Fibroblast of skin of back (primary cell): ENCODE results near the gene GPX3.
A peak's percentile ranks its signal among the peaks of the same experiment; 100 is the strongest.

Experiments used
- DNase-seq: peaks from one replicate; pipeline ENCODE4 v3.0.0-alpha.2; 2013

GPX3 gene

DNA sequence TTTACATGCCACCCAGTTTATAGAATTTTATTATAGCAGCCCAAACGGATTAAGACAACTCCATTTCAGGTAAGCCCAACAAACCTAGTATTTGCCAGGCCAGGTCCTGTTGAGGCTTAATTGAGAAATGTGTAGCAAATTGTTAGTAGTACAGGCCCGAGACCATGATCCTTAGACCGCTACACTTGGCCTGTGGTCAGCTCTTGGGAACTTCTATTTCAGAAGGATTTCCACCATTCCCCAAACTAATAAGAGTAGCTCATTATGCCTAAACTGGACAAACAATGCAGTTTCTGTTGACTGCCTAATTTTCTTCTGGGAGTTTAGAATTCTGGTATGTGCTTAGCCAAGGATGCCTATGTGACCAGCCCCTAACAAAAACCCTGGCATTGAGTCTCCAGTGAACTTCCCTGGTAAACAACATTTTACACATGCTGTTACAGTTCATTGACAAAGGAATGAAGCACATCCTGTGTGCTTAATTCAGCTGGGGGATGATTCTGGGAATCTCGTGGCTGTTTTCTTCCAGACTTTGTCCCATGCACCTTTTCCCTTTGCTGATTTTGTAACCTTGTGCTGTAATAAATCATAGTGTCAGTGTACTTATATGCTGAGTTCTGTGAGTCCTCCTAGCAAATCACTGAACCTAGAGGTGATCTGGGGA lies 5.6 kb upstream of the GPX3 start:
- DNase-seq, result no peak

DNA sequence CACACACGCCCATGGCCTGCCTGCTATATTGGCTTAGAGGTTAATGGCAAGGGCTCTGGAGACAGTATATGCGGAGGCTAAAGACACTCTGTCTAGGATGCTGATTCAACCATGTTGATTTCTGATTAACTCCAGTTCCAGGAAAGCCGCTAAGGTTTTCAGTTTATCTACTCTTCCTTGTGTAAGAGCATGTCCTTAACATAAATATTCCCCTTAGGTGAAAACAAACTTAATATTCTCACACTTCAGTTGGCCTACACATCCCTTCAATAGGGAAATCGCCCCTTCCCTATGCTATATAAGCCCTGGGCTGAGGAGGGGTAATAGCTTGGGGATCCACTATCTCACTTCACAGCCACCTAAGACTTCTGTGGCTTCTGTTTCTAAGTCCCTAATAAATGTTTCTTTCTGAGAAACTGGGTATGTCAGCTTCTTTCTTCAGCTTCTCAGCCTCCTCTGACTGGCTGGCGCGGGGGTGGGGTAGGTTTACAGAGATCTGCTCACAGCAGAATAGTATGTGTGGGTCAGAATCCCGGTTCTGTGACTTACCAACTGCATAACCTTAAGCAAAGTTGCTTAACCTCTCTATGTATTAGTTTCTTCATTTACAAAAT lies 4.3 kb upstream of the GPX3 start:
- DNase-seq, result no peak

DNA sequence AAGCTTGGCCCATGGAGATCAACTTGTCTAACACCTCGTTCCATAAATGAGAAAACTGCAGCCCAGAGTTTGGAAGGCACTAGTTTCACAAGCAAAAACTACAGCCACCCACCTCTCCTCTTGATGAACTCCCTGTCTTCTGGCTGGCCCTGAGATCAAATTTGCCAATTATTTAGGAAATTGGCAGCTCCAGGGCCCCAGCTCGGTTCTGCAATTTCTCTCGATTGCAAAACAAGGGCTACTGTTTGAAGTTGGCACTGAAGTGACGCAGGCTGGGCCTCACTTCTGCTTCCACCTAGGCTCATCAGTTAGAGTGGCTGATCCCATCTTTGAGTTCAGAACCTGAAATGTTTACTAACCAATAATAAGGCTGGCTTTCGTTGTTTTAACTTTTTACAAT lies 3.7 kb upstream of the GPX3 start:
- DNase-seq, result no peak

DNA sequence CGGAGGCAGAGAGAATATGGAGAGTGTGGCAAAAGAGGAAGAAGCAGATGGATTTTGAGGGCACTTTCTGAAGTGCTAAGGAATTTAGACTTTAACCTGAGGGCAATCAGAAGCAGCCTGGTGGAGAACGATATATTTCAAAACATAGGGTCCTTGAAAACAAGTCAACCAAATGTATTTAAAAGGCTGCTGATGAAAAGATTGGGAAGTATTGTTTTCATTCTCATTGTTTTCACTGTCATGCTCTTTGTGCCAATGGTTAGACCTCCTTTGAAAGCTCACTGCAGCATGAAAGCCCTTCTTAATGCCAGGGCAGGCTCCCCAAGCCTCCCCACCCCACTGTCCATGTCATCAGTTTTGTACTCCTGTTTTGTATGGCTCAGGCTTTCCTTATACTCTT lies 2.5 kb upstream of the GPX3 start:
- DNase-seq, result no peak

DNA sequence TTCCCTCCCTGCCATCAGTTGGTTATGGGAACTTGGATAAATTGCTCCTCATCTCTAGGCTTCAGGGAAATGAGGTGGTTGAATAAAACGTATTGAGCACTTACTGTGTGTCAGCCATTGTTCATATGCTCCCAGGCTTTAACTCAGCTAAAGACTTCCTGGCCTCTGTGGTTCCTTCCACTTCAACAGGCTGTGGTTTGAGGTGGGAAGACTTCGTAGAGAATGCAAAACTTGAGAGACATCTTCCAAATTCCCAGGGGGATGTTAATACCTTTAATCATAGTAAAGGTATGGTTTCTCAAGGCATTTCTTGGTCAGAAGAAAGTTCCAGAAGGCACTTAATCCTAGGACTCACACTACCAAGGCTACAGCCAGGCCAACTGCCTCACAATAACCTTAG lies 1.5 kb upstream of the GPX3 start:
- DNase-seq, result no peak

DNA sequence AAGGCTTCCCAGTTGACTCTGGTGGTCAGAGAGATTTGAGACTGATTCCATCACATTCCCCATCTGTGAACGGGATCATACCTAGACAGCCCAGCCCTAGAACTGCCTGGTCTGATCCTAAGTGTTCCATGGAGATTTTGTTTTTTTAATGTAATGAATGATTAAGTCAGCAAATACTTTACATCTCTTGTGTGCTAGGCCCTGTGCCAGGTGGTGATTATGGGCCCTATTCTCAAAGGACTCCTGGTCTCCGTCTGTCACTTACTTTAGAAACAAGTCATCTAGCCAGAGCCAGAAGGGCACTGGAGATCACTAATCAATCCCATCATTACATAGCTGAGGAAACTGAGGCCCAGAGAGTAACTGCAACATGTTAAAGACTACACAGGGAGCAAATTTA lies 1.1 kb upstream of the GPX3 start:
- peak; percentile 57 for DNase-seq

DNA sequence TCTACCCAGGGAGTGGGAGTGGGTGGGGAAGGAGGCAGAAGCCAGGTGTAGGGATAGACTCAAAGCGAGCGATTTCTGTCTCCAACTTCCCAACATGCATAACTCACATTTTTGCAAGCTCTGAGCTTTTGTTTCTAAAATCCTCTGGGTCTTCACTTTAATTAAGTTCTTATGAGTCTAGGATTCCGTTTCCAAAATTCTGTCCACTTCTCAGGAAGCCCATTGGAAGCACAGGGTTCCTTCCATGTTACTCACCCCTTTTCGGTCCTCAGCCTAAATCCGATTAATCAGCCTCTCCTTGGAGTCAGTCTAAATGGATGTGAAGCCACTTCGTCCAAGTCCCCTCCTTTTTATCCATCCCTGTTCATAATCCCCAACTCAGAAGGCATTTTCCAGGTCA lies 1.4 kb downstream of the GPX3 start:
- no peak for DNase-seq

DNA sequence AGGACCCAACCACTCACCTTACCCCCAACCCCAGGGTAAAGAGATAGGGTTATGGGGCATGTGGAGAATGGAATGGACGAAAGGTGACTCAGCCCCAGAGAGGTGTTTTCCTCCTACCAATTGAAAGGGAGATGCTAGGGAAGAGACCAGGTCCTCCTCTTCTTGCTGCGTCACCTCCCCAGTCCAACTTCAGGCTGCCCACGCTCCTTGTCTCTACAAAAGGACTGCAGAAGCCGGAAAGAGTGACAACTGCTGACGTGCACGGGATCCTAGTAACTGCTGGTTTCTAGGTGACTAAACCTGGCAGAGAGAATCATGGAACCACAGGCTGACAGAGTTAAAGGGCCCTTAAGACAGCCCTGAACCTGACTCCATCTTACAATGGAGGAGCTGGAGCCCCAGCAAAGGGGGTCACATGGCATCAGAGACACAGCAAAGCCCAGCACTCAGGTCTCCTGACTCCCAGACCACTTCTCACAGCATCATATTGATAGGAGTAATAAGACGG lies 2.2 kb downstream of the GPX3 start:
- no peak for DNase-seq

DNA sequence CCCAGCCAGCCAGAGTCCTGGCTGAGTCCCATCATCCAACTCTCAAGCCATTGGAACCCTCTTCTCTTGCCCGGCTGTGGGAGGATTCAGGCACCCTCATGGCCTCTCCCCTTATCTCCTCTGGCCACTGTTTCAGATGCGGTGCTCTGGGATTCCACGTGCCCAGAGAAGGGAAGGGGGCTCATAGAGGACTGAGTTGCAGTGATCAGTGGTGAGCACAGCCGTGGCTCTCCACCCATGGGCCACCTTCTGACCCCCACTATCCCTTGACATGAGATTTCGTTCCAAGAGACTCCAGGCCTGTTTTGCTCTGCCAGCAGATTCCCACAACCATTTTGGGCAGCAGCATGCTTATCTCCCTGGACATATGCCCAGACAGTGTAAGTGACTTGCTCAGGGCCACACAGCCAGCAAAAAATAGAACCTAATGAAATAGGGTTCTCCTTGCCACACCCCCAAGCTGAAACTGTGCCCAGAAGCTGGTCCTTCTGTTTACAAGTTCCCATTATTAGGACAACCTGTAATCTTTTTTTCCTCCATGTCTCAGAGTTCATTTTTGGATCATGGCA lies 2.7 kb downstream of the GPX3 start:
- no peak for DNase-seq

DNA sequence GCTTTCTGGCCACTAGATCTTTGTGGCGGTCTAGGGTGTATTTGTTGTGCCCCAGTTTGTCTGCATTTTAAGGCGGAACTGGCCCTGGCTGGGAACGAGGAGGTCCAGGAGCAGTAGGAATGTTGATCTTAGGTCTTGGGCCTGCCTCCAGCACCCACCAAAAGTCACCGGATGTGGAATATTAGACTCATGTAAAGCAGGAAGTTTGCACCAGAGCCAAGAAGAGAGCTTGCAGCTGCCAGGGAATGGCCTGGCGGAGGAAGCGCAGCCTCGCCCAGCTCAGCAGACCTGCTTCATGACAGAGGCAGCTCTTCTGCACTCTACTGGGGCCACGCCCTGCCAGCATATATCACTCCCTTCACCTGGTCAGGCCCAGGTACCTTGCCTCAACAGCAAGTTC lies 3.3 kb downstream of the GPX3 start:
- DNase-seq, result no peak

DNA sequence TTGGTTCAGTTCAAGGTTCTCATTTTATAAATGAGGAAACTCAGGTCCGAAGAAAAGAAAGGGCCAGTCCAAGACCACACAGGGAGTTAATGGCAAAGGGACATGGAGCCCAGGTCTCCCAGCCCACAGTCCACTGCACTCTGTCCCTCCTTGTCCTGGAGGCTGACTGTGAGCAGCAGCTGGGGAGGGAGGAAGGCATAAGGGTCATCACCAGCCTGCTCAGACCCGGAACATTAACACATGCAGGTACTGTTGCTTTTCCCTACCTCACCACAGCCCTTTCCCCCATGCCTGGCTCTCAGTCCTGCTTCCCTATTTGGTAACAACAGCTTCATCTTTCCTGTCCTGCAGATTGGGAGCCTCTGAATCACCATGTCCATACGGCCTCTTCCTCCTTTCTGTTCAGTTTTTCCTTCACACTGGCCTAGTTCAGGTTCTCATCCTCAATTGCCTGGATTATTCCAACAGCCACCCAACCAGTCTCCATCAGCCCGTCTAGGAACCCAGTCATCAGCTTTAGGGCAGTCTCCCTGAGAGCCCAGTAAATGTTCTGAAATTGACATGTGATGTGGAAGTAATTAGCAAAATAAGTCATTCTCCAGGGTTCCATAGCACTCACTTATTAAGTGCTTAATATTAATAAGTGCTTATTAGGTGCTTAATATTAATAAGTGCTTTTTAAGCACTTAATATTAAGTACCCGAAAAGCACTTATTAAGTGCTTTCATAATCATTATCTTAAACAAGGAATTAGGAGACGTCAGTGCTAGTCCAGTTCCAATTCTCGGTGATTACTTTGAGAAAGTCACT lies 4.3 kb downstream of the GPX3 start:
- DNase-seq, result no peak

DNA sequence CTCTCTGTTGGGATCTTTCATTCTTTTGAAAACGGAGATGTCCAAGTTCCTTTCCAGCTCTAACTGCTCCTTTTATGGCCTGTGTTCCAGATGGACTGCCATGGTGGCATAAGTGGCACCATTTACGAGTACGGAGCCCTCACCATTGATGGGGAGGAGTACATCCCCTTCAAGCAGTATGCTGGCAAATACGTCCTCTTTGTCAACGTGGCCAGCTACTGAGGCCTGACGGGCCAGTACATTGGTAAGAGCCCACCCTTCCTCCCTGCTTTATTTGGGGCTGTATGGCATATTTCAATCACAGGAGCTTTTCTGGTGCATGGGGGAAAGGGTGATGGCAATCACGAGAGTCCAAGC lies 4.8 kb downstream of the GPX3 start:
- no peak for DNase-seq

DNA sequence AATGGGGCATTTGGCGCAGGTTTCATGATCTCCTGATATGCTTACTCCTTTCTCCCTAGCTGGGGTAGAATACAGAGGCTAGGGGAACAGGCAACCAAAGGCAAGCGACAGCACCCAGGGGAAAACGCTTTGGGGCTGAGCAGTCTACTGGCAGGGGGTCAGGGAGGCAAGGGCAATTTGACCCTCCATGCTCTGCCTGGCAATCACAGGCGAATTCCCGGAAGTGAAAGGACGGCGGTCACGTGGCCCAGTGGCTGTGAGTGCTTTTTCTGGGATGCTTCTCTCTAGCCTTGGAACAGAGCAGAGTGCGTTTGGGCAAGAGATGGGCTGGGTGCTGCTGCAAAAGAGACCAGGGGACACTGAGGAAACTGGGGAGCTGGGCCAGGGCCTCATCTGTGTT lies 5.7 kb downstream of the GPX3 start:
- DNase-seq, result no peak

DNA sequence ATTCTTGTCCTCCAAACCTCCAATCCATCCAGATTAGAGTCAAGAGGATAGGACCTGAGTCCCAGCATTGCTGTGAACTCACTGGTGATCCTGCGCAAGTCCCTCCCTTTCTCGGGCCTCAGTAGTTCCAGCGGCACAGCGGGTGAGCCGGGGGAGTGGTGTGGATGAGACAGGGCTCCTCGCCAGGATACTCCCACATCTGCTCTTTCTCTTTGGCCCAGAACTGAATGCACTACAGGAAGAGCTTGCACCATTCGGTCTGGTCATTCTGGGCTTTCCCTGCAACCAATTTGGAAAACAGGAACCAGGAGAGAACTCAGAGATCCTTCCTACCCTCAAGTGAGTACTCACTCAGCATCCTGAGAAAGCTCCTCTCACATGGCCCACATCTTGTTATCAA lies 6.3 kb downstream of the GPX3 start:
- no peak for DNase-seq

DNA sequence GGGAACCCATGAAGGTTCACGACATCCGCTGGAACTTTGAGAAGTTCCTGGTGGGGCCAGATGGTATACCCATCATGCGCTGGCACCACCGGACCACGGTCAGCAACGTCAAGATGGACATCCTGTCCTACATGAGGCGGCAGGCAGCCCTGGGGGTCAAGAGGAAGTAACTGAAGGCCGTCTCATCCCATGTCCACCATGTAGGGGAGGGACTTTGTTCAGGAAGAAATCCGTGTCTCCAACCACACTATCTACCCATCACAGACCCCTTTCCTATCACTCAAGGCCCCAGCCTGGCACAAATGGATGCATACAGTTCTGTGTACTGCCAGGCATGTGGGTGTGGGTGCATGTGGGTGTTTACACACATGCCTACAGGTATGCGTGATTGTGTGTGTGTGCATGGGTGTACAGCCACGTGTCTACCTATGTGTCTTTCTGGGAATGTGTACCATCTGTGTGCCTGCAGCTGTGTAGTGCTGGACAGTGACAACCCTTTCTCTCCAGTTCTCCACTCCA lies 7.6 kb downstream of the GPX3 start:
- DNase-seq, result no peak

DNA sequence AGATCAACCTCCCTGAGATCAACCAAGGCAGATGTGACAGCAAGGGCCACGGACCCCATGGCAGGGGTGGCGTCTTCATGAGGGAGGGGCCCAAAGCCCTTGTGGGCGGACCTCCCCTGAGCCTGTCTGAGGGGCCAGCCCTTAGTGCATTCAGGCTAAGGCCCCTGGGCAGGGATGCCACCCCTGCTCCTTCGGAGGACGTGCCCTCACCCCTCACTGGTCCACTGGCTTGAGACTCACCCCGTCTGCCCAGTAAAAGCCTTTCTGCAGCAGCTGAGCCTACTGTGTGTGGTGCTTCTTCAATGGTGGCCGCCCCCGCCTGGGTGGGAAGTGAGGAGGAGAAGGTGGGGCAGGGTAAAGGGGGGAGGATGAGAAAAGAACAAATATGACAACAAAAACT lies 8.3 kb downstream of the GPX3 start:
- DNase-seq, result no peak

DNA sequence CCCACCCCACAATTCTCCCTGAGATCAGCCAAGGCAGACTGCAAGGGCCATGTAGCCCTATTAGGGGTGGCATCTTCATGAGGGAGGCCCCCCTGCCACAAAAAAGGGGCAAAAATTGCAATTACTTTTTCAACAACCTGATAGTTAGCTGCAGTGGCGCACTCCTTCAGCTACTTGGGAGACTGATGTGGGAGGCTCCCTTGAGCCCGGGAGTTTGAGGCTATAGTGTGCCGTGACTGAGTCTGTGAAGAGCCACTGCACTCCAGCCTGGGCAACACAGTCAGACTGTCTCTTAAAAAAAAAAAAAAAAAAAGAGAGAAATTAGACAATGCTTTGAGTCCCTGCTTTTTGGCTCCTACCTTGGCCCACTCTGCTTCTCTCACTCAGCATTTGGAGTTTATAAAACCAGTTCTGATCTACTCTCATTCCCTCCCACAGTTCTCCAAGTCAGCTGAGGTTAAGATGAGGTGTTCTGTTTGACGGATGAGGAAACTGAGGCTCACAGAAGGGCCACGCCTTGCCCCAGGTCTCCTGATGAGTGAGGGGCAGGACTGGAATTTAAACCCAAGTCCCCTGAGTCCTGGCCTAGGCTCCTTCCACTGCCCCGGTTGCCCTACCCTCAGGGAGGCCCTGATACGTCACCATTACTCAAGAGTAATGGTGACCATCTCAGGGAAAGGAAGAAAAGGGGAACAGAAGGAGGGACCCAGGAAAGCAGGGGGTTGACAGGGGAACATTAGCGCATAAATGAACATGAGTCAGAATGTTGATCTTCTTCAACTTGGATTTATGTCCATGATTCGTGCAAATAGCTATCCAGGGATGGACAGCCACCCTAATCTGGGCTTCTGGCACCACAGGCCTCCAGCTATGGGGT lies 9.0 kb downstream of the GPX3 start:
- DNase-seq, result no peak

DNA sequence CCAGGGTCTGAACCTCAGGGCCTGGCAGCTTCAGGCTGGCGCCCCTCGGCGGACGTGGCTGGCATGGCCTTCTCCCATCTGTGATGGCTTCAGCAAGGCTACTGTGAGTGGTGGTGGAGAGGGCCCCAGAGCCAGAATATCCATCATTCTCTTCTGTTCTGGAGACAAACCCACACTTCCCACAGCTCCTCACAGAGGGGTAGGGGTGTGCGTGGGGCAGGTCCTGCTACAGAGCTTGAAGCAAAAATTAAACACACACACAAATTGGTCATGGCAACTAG lies 9.6 kb downstream of the GPX3 start:
- no peak for DNase-seq

DNA sequence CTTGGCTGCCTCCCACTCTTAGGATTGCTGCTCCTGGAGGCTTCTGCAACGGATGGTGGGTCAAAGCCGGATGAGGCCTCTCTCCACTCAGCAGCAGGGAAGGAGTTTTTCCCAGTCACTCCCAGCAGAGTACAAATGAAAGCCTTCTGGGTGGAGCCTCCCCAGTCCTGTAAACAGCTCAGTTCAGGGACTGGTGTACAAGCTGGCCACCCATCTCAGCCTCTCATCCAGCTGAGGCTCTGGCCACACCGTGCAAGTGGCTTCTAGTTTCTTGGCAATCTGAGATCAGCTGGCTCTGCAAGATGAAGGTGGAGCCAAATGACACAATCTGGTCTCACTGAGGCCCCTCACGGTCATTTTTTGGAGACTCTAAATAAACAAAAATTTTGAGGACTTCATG lies 10.0 kb downstream of the GPX3 start:
- DNase-seq, result no peak

DNA sequence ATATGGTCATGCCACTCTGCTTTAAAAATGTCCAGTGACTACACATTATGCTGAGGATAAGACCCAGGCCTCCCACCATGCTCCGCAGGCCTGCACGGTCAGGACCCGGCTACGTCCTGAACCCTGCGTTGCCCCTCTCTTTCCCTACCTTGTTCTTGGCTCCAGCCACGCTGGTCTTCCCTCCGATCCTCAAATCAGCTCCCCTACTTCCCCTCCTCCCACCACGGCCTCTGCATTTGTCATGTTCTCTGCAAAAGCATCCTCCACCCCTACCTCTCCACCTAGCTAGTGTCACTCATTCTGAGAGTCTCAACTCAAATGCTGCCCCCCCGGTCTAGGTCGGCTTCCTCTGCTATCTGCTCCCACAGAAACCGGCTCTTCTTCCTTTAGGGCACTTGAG lies 11.2 kb downstream of the GPX3 start:
- no peak for DNase-seq

DNA sequence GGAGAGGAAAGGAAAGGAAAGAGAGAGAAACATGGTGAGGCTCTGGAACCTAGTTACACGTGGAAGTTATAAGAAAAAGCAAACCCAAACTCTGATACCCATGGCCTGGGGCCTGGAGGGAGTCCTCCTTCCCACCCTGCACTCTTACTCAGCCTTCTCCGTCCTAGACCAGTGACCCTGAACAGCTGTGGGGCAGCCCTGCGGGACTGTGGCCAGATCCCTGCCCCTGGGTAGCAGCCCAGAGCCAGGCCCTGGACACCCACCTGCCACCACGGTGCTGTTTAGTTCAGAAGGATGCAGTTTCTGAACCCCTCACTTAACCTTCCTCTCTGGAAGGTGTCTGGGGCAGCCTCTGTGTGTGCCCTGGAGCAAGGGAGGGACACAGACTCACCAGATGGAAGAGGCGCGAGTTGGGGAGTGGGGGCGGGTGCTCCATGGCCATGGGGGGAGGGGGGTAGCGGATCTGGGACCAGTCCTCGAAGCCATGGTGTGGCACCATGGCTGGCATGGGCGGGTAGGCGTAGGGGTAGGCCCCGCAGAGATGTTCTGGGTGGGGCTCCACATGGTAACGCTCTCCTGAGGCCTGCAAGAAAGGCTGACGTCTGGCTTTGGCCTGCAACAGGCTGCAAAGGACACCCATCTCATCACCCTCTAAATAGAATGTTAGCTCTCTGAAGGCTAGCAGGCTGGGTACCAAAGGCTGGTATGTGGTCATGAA lies 13.0 kb downstream of the GPX3 start:
- DNase-seq, result no peak
